Cardiac muscle cell (in vitro differentiated cells and primary cell): ENCODE data around the gene PTF1A. TPM values are rescaled to one million over a fixed set of nuclear protein-coding genes. Genes with fewer than 3 reads are reported as not detected.

Source experiments
- DNase-seq, 2 donors: peaks; one replicate each; pipeline versions ENCODE4 v3.0.0 to v3.0.0-alpha.2; 2010 to 2017; ENCODE audit warnings: low read depth in 1 of 2, low spot score in 1 of 2
- H3K27ac ChIP-seq: fragments of 200-600 bp; sonication (generic); 2 replicates; pipeline ENCODE4 v1.5.1; 2016
- H3K27me3 ChIP-seq: fragments of 200-600 bp; sonication (generic); 2 replicates; pipeline ENCODE4 v1.6.0; 2016; ENCODE audit warnings: control low read depth
- H3K36me3 ChIP-seq: fragments of 200-600 bp; sonication (generic); 2 replicates; pipeline ENCODE4 v1.5.1; 2016; ENCODE audit warnings: control low read depth
- H3K4me1 ChIP-seq: fragments of 200-600 bp; sonication (generic); 2 replicates; pipeline ENCODE4 v1.8.1; 2017; ENCODE audit warnings: low read depth, mild to moderate bottlenecking, mixed run types
- H3K4me3 ChIP-seq: fragments of 200-600 bp; sonication (generic); 2 replicates; pipeline ENCODE4 v1.5.1; 2016; ENCODE audit warnings: mild to moderate bottlenecking
- H3K9me3 ChIP-seq: fragments of 200-600 bp; sonication (generic); 2 replicates; pipeline ENCODE4 v1.5.1; 2017; ENCODE audit warnings: low read depth, mild to moderate bottlenecking, control low read depth
- polyA plus RNA-seq: library from polyadenylated mRNA; unstranded; fragments of >200 nt; fragmentation: Nextera tagmentation; extraction: Ambion mirVana; gene quantifications from 2 replicates; pipeline ENCODE4 v1.2.1, GENCODE V29; 2016
- total RNA-seq: library from RNA; depleted of rRNA; stranded (reverse); fragments of >200 nt; gene quantifications from 2 replicates; pipeline ENCODE4 v1.2.3, GENCODE V29; 2016
- TF ChIP-seq, protein P1 (sequence below): IDR thresholded peaks from 2 replicates; pipeline ENCODE4 v1.5.1; 2012; ENCODE audit warnings: low read depth, mild to moderate bottlenecking, low read length

Gene PTF1A
- total and polyA plus RNA-seq, 2 experiments from 2014 or later = not detected

GRCh38 chr10:23194966-23195845 is 3.1 kb downstream of the PTF1A start:
- Histone ChIP-seq H3K36me3 (no peaks in the 10 kb centered on the region), H3K4me3 (peak overlapping the region; percentile 11), H3K9me3 (no peaks in the 10 kb centered on the region), H3K27ac (no peak overlapping the region), H3K4me1 (no peaks in the 10 kb centered on the region), H3K27me3 (peaks cover 100% of the 10 kb centered on the region)
- TF ChIP-seq, protein P1, sequence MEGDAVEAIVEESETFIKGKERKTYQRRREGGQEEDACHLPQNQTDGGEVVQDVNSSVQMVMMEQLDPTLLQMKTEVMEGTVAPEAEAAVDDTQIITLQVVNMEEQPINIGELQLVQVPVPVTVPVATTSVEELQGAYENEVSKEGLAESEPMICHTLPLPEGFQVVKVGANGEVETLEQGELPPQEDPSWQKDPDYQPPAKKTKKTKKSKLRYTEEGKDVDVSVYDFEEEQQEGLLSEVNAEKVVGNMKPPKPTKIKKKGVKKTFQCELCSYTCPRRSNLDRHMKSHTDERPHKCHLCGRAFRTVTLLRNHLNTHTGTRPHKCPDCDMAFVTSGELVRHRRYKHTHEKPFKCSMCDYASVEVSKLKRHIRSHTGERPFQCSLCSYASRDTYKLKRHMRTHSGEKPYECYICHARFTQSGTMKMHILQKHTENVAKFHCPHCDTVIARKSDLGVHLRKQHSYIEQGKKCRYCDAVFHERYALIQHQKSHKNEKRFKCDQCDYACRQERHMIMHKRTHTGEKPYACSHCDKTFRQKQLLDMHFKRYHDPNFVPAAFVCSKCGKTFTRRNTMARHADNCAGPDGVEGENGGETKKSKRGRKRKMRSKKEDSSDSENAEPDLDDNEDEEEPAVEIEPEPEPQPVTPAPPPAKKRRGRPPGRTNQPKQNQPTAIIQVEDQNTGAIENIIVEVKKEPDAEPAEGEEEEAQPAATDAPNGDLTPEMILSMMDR = no peak
- no peak for DNase-seq

DNA sequence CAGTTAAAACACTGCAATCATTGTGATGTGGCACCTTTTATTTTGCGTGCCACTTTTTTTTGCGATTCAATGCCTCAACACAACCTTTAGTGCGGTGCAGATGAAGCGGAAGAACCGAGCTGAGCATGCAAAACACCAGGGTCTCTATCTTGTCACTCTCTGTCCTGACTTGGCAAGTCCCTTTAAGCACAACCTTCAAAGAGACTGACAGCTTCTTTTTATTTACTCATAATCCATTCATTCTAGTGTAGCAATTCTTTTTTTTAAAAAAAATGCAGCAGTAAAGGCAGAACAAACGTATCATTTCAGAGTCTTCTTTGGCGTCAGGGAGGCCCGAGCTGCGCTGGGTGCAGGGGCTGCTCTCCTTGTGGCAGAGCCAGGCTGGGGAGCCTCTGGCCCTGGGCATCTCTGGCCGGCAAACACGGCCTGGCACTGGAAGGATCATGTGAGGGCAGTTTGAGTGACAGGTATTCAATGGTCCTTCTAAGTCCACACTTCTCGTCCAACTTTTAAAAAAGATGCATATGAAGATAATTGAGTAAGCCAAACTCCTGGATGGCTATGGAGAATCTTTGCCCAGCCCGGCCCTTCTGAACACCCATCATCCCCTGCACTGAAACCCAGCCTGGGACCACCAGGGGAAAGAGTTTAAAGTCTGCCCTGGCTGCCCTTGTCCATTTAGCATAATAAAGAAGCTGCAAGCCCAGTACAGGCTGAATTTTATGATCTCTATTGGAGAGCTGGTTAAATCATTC is 3.9 kb downstream of the PTF1A start:
- H3K9me3 ChIP-seq = no peaks in the 10 kb centered on the region
- H3K27ac ChIP-seq = no peak overlapping the region
- no peaks in the 10 kb centered on the region for H3K4me1 ChIP-seq
- TF ChIP-seq, protein P1 = no peak
- DNase-seq = no peak
- no peaks in the 10 kb centered on the region for H3K36me3 ChIP-seq
- H3K27me3 ChIP-seq = peaks cover 100% of the 10 kb centered on the region
- no peak overlapping the region for H3K4me3 ChIP-seq

- TF ChIP-seq, protein P1 = no peak
- Histone ChIP-seq H3K4me3 (no peak overlapping the region), H3K9me3 (no peaks in the 10 kb centered on the region), H3K27me3 (peaks cover 100% of the 10 kb centered on the region), H3K36me3 (no peaks in the 10 kb centered on the region), H3K4me1 (no peaks in the 10 kb centered on the region), H3K27ac (no peak overlapping the region)
- no peak for DNase-seq
Observed at GRCh38 chr10:23196915-23197314, 4.8 kb downstream of the PTF1A start.

GRCh38 chr10:23197416-23197861 is 5.3 kb downstream of the PTF1A start:
- no peaks in the 10 kb centered on the region for H3K9me3 ChIP-seq
- TF ChIP-seq, protein P1 = no peak
- no peaks in the 10 kb centered on the region for H3K4me1 ChIP-seq
- peaks cover 100% of the 10 kb centered on the region for H3K27me3 ChIP-seq
- H3K27ac ChIP-seq = no peak overlapping the region
- no peaks in the 10 kb centered on the region for H3K36me3 ChIP-seq
- DNase-seq = no peak
- H3K4me3 ChIP-seq = no peak overlapping the region

DNA sequence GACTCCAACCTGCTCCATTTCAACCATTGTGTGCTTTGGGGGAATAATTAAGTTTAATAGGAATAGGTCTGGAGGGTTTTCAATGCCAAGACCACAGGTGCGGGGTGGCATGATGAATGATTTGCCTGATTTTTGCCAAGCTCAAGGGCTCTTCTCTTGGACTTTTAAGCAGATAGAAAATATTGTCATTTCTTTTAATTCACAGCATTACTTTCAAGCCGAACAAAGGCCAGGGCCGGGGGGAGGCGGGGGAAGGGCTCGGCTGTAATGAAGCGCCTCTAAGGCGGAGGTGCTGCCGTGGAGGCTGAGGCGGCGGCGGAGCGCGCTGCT is 6.5 kb downstream of the PTF1A start:
- Histone ChIP-seq H3K36me3 (no peaks in the 10 kb centered on the region), H3K4me1 (no peaks in the 10 kb centered on the region), H3K9me3 (no peaks in the 10 kb centered on the region), H3K27ac (no peak overlapping the region), H3K4me3 (no peak overlapping the region), H3K27me3 (peaks cover 100% of the 10 kb centered on the region)
- DNase-seq = no peak
- TF ChIP-seq, protein P1 = no peak
